ENCODE results near the gene KLHL35.

Gene KLHL35

GRCh38 chr11:75470476-75471080, 37.6 kb upstream of the KLHL35 start:
- no peak for TF ChIP-seq PAX5 (IDR thresholded peaks at IDR 0.05; ENCODE audit: insufficient read depth, low read length, severe bottlenecking)
- no peak for TF ChIP-seq POLR2A (IDR thresholded peaks at IDR 0.05; ENCODE audit: low read depth, low read length)
- no peak for TF ChIP-seq POLR2AphosphoS5 (IDR thresholded peaks at IDR 0.05; ENCODE audit: low read depth, low read length)
- no peak for TF ChIP-seq TAF1 (IDR thresholded peaks at IDR 0.05; ENCODE audit: low read depth, low read length)
- no peak for TF ChIP-seq POU2F2 (IDR thresholded peaks at IDR 0.05; ENCODE audit: low read depth, low read length)
- TF ChIP-seq SPI1 (IDR thresholded peaks at IDR 0.05; ENCODE audit: low read depth, low read length): no peak
- FAIRE-seq (no peak), DNase-seq (ENCODE audit: insufficient read length, low spot score) (no peak)

- FAIRE-seq: no peak
- TF ChIP-seq SPI1 (IDR thresholded peaks at IDR 0.05; ENCODE audit: low read depth, low read length) (no peak), TAF1 (IDR thresholded peaks at IDR 0.05; ENCODE audit: low read depth, low read length) (no peak), POLR2A (IDR thresholded peaks at IDR 0.05; ENCODE audit: low read depth, low read length) (no peak), POLR2AphosphoS5 (IDR thresholded peaks at IDR 0.05; ENCODE audit: low read depth, low read length) (no peak), POU2F2 (IDR thresholded peaks at IDR 0.05; ENCODE audit: low read depth, low read length) (no peak), PAX5 (IDR thresholded peaks at IDR 0.05; ENCODE audit: insufficient read depth, low read length, severe bottlenecking) (no peak)
Observed at GRCh38 chr11:75469785-75470405, 36.9 kb upstream of the KLHL35 start.

GRCh38 chr11:75468534-75469340, 35.7 kb upstream of the KLHL35 start:
- DNase-seq (ENCODE audit: insufficient read length, low spot score) (no peak), FAIRE-seq (no peak)
- TF ChIP-seq PAX5 (IDR thresholded peaks at IDR 0.05; ENCODE audit: insufficient read depth, low read length, severe bottlenecking) (no peak), SPI1 (IDR thresholded peaks at IDR 0.05; ENCODE audit: low read depth, low read length) (no peak), POLR2A (IDR thresholded peaks at IDR 0.05; ENCODE audit: low read depth, low read length) (no peak), POLR2AphosphoS5 (IDR thresholded peaks at IDR 0.05; ENCODE audit: low read depth, low read length) (no peak), POU2F2 (IDR thresholded peaks at IDR 0.05; ENCODE audit: low read depth, low read length) (no peak), TAF1 (IDR thresholded peaks at IDR 0.05; ENCODE audit: low read depth, low read length) (no peak)

More at GRCh38 chr11:75469785-75470405, 36.9 kb upstream of the KLHL35 start:
- DNase-seq (ENCODE audit: insufficient read length, low spot score): no peak

- FAIRE-seq (no peak), DNase-seq (ENCODE audit: insufficient read length, low spot score) (no peak)
- TF ChIP-seq PAX5 (IDR thresholded peaks at IDR 0.05; ENCODE audit: insufficient read depth, low read length, severe bottlenecking) (no peak), POLR2A (IDR thresholded peaks at IDR 0.05; ENCODE audit: low read depth, low read length) (no peak)
Observed at GRCh38 chr11:75467881-75468280, 34.9 kb upstream of the KLHL35 start.

GRCh38 chr11:75467311-75467710, 34.3 kb upstream of the KLHL35 start:
- FAIRE-seq: no peak
- TF ChIP-seq POLR2AphosphoS5 (IDR thresholded peaks at IDR 0.05; ENCODE audit: low read depth, low read length): no peak
- DNase-seq (ENCODE audit: insufficient read length, low spot score): no peak

GRCh38 chr11:75465701-75466531, 32.9 kb upstream of the KLHL35 start:
- TF ChIP-seq POLR2A (IDR thresholded peaks at IDR 0.05; ENCODE audit: low read depth, low read length): no peak
- no peak for TF ChIP-seq POLR2AphosphoS5 (IDR thresholded peaks at IDR 0.05; ENCODE audit: low read depth, low read length)
- no peak for TF ChIP-seq PAX5 (IDR thresholded peaks at IDR 0.05; ENCODE audit: insufficient read depth, low read length, severe bottlenecking)
- no peak for TF ChIP-seq TAF1 (IDR thresholded peaks at IDR 0.05; ENCODE audit: low read depth, low read length)
- TF ChIP-seq SPI1 (IDR thresholded peaks at IDR 0.05; ENCODE audit: low read depth, low read length): no peak
- TF ChIP-seq POU2F2 (IDR thresholded peaks at IDR 0.05; ENCODE audit: low read depth, low read length): no peak
- FAIRE-seq: no peak
- no peak for DNase-seq (ENCODE audit: insufficient read length, low spot score)

GRCh38 chr11:75463106-75463774, 30.2 kb upstream of the KLHL35 start:
- DNase-seq (ENCODE audit: insufficient read length, low spot score): no peak
- no peak for FAIRE-seq
- TF ChIP-seq POLR2A (IDR thresholded peaks at IDR 0.05; ENCODE audit: low read depth, low read length) (no peak), PAX5 (IDR thresholded peaks at IDR 0.05; ENCODE audit: insufficient read depth, low read length, severe bottlenecking) (no peak), SPI1 (IDR thresholded peaks at IDR 0.05; ENCODE audit: low read depth, low read length) (no peak), TAF1 (IDR thresholded peaks at IDR 0.05; ENCODE audit: low read depth, low read length) (no peak), POU2F2 (IDR thresholded peaks at IDR 0.05; ENCODE audit: low read depth, low read length) (no peak), POLR2AphosphoS5 (IDR thresholded peaks at IDR 0.05; ENCODE audit: low read depth, low read length) (no peak)

- FAIRE-seq: no peak
- no peak for DNase-seq (ENCODE audit: insufficient read length, low spot score)
- no peak for TF ChIP-seq SPI1 (IDR thresholded peaks at IDR 0.05; ENCODE audit: low read depth, low read length)
- no peak for TF ChIP-seq POLR2A (IDR thresholded peaks at IDR 0.05; ENCODE audit: low read depth, low read length)
- no peak for TF ChIP-seq POLR2AphosphoS5 (IDR thresholded peaks at IDR 0.05; ENCODE audit: low read depth, low read length)
- no peak for TF ChIP-seq PAX5 (IDR thresholded peaks at IDR 0.05; ENCODE audit: insufficient read depth, low read length, severe bottlenecking)
- TF ChIP-seq TAF1 (IDR thresholded peaks at IDR 0.05; ENCODE audit: low read depth, low read length): no peak
- TF ChIP-seq POU2F2 (IDR thresholded peaks at IDR 0.05; ENCODE audit: low read depth, low read length): no peak
Observed at GRCh38 chr11:75462117-75462653, 29.2 kb upstream of the KLHL35 start.
